K562 (cell line): ENCODE data around the gene DEDD2. TPM values are rescaled to one million over a fixed set of nuclear protein-coding genes. Genes with fewer than 3 reads are reported as not detected.

Source experiments
- ARHGAP35 ChIP-seq: fragments of 450-650 bp; IDR thresholded peaks from 2 replicates; pipeline ENCODE4 v1.6.1; 2018; ENCODE audit not compliant: partially characterized antibody
- ASH1L ChIP-seq: fragments of 450-650 bp; IDR thresholded peaks from 2 replicates; pipeline ENCODE4 v1.6.1; 2018; ENCODE audit warnings: borderline replicate concordance, mild to moderate bottlenecking, low read depth; ENCODE audit not compliant: partially characterized antibody
- BACH1 ChIP-seq: fragments of 200-800 bp; sonication (Bioruptor generic); IDR thresholded peaks from 2 replicates; pipeline ENCODE4 v1.6.1; 2016; ENCODE audit warnings: missing genetic modification characterization, missing compliant biosample characterization
- CAMTA2 ChIP-seq: fragments of 250-450 bp; sonication (Bioruptor Pico); conservative IDR thresholded peaks from 2 replicates; pipeline ENCODE4 v1.5.1; 2022
- CCAR2 ChIP-seq: fragments of 200-400 bp; formaldehyde crosslinking; IDR thresholded peaks from 2 replicates; pipeline ENCODE4 v1.6.1; 2017; ENCODE audit warnings: mild to moderate bottlenecking, low read depth, low read length
- CHD1 ChIP-seq: fragments of 200-600 bp; sonication (generic); IDR thresholded peaks from one replicate; pipeline ENCODE4 v1.6.1; 2012; ENCODE audit warnings: mild to moderate bottlenecking, moderate library complexity, low read length, inconsistent platforms
- ETV6 ChIP-seq, 3 experiments: fragments of 150-350 bp in 1 of 3; sonication (generic) in 1 of 3; formaldehyde crosslinking in 1 of 3; IDR thresholded peaks; 2 replicates each; pipeline versions ENCODE4 v1.6.1 to v1.8.0; 2014 to 2022; ENCODE audit warnings: borderline replicate concordance in 2 of 3, low read depth in 2 of 3, antibody characterized with exemption in 1 of 3, low read length in 1 of 3, mild to moderate bottlenecking in 1 of 3, missing genetic modification reagents in 1 of 3
- FOXJ3 ChIP-seq: sonication (generic); formaldehyde crosslinking; IDR thresholded peaks from 2 replicates; pipeline ENCODE4 v1.4.0; 2020; ENCODE audit warnings: mild to moderate bottlenecking, missing genetic modification reagents
- JUND ChIP-seq, 2 experiments: IDR thresholded peaks; 2 replicates in 1 of 2; 3 replicates in 1 of 2; pipeline ENCODE4 v1.6.1; 2011; ENCODE audit warnings: borderline replicate concordance in 2 of 2, low read depth in 2 of 2, low read length in 2 of 2, improper control_type of control experiment in 1 of 2, missing biosample characterization in 1 of 2, missing genetic modification characterization in 1 of 2, missing genetic modification reagents in 1 of 2
- KDM4B ChIP-seq, 2 experiments: fragments of 450-650 bp in 1 of 2; sonication (generic) in 1 of 2; IDR thresholded peaks; 2 replicates each; pipeline ENCODE4 v1.6.1; 2016 to 2017; ENCODE audit warnings: borderline replicate concordance in 2 of 2, antibody characterized with exemption in 1 of 2, low read depth in 1 of 2, mild to moderate bottlenecking in 1 of 2
- KLF16 ChIP-seq: IDR thresholded peaks from 2 replicates; pipeline ENCODE4 v1.6.1; 2016; ENCODE audit warnings: antibody characterized with exemption
- MAFK ChIP-seq: IDR thresholded peaks from 2 replicates; pipeline ENCODE4 v1.6.1; 2011; ENCODE audit warnings: low read length, improper control_type of control experiment
- NFE2 ChIP-seq: IDR thresholded peaks from 2 replicates; pipeline ENCODE4 v1.6.1; 2014; ENCODE audit warnings: antibody characterized with exemption, low read depth
- NR1H2 ChIP-seq: sonication (generic); formaldehyde crosslinking; IDR thresholded peaks from 2 replicates; pipeline ENCODE4 v1.4.0; 2020; ENCODE audit warnings: mild to moderate bottlenecking, missing genetic modification reagents
- PRMT5 ChIP-seq: sonication (generic); formaldehyde crosslinking; IDR thresholded peaks from 2 replicates; pipeline ENCODE4 v1.5.0; 2020; ENCODE audit warnings: missing genetic modification reagents
- PURB ChIP-seq: sonication (generic); formaldehyde crosslinking; IDR thresholded peaks from 2 replicates; pipeline ENCODE4 v1.9.0; 2021; ENCODE audit warnings: low read depth, mild to moderate bottlenecking, missing genetic modification reagents
- ZNF263 ChIP-seq: sonication (generic); formaldehyde crosslinking; IDR thresholded peaks from 2 replicates; pipeline ENCODE4 v1.8.0; 2022; ENCODE audit warnings: mild to moderate bottlenecking, missing genetic modification reagents, borderline replicate concordance
- ZNF586 ChIP-seq: fragments of 450-650 bp; formaldehyde crosslinking; conservative IDR thresholded peaks from 2 replicates; pipeline ENCODE4 v1.4.0; 2020; ENCODE audit warnings: mild to moderate bottlenecking, moderate library complexity
- polyA plus RNA-seq, 8 experiments: library from polyadenylated mRNA; depleted of rRNA in 4 of 8; stranded (reverse) in 5 of 8; unstranded in 3 of 8; fragments of >200 nt; fragmentation: Nextera tagmentation in 2 of 8; fragmentation: Illumina TruSeq in 1 of 8; extraction: Ambion mirVana in 2 of 8; extraction: Trizol in 1 of 8; gene quantifications; 2 replicates each; pipeline versions ENCODE4 v1.2.1 to v1.2.3, GENCODE V29; 2011 to 2014; ENCODE audit warnings: inconsistent platforms in 1 of 8, missing spikeins in 1 of 8
- total RNA-seq, 7 experiments: library from RNA; depleted of rRNA in 6 of 7; stranded (reverse); fragments of >200 nt in 6 of 7; fragmentation: Illumina TruSeq in 2 of 7; extraction: Trizol in 2 of 7; gene quantifications; 2 replicates each; pipeline versions ENCODE4 v1.2.1 to v1.2.3, GENCODE V29; 2011 to 2021; ENCODE audit warnings: low replicate concordance in 1 of 7
- TF ChIP-seq, protein P1 (sequence below): fragments of 450-650 bp; IDR thresholded peaks from 2 replicates; pipeline ENCODE4 v1.6.1; 2018; ENCODE audit warnings: mild to moderate bottlenecking, low read depth; ENCODE audit not compliant: partially characterized antibody
- TF ChIP-seq, protein P2 (sequence below): fragments of 450-650 bp; IDR thresholded peaks from 2 replicates; pipeline ENCODE4 v1.6.1; 2017; ENCODE audit warnings: antibody characterized with exemption, mild to moderate bottlenecking
- TF ChIP-seq, protein P3 (sequence below): sonication (generic); formaldehyde crosslinking; IDR thresholded peaks from 2 replicates; pipeline ENCODE4 v1.8.0; 2022; ENCODE audit warnings: mild to moderate bottlenecking, missing genetic modification reagents

Gene DEDD2
- total and polyA plus RNA-seq, 9 of the 15 experiments (the other 6 are each of a cell fraction or from before 2014, with no cell fraction given), result 4.3 to 43.0 (median 29.2) TPM

GRCh38 chr19:42216653-42217519 lies 591 bp downstream of the DEDD2 start (continued):
- TF ChIP-seq NFE2, result no peak
- TF ChIP-seq CHD1, result peak; percentile 56
- TF ChIP-seq CCAR2, result no peak
- TF ChIP-seq, protein P1, sequence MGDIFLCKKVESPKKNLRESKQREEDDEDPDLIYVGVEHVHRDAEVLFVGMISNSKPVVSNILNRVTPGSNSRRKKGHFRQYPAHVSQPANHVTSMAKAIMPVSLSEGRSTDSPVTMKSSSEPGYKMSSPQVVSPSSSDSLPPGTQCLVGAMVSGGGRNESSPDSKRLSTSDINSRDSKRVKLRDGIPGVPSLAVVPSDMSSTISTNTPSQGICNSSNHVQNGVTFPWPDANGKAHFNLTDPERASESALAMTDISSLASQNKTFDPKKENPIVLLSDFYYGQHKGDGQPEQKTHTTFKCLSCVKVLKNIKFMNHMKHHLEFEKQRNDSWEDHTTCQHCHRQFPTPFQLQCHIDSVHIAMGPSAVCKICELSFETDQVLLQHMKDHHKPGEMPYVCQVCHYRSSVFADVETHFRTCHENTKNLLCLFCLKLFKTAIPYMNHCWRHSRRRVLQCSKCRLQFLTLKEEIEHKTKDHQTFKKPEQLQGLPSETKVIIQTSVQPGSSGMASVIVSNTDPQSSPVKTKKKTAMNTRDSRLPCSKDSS, result no peak
- 0 out of 2 replicates have a peak, but pooled peaks have one; percentile 56 for TF ChIP-seq ZNF263
- no peak for TF ChIP-seq PURB (CRISPR knock-in tag)
- TF ChIP-seq, protein P2, sequence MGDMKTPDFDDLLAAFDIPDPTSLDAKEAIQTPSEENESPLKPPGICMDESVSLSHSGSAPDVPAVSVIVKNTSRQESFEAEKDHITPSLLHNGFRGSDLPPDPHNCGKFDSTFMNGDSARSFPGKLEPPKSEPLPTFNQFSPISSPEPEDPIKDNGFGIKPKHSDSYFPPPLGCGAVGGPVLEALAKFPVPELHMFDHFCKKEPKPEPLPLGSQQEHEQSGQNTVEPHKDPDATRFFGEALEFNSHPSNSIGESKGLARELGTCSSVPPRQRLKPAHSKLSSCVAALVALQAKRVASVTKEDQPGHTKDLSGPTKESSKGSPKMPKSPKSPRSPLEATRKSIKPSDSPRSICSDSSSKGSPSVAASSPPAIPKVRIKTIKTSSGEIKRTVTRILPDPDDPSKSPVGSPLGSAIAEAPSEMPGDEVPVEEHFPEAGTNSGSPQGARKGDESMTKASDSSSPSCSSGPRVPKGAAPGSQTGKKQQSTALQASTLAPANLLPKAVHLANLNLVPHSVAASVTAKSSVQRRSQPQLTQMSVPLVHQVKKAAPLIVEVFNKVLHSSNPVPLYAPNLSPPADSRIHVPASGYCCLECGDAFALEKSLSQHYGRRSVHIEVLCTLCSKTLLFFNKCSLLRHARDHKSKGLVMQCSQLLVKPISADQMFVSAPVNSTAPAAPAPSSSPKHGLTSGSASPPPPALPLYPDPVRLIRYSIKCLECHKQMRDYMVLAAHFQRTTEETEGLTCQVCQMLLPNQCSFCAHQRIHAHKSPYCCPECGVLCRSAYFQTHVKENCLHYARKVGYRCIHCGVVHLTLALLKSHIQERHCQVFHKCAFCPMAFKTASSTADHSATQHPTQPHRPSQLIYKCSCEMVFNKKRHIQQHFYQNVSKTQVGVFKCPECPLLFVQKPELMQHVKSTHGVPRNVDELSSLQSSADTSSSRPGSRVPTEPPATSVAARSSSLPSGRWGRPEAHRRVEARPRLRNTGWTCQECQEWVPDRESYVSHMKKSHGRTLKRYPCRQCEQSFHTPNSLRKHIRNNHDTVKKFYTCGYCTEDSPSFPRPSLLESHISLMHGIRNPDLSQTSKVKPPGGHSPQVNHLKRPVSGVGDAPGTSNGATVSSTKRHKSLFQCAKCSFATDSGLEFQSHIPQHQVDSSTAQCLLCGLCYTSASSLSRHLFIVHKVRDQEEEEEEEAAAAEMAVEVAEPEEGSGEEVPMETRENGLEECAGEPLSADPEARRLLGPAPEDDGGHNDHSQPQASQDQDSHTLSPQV, result no peak
- no peak for TF ChIP-seq CAMTA2 (CRISPR knock-in tag)
- no peak for TF ChIP-seq KDM4B (IDR thresholded peaks at IDR 0.05; ENCODE audit: borderline replicate concordance in 2 of 2, low read depth in 1 of 2)
- no peak for TF ChIP-seq MAFK
- no peak for TF ChIP-seq ETV6 (IDR thresholded peaks at IDR 0.05; ENCODE audit: borderline replicate concordance in 1 of 2, low read depth in 2 of 2, low read length in 1 of 2)
- no peak for TF ChIP-seq ETV6 (CRISPR knock-in tag; IDR thresholded peaks at IDR 0.05; ENCODE audit: borderline replicate concordance)
- no peak for TF ChIP-seq ASH1L
- no peak for TF ChIP-seq FOXJ3 (CRISPR knock-in tag)
- TF ChIP-seq, protein P3, sequence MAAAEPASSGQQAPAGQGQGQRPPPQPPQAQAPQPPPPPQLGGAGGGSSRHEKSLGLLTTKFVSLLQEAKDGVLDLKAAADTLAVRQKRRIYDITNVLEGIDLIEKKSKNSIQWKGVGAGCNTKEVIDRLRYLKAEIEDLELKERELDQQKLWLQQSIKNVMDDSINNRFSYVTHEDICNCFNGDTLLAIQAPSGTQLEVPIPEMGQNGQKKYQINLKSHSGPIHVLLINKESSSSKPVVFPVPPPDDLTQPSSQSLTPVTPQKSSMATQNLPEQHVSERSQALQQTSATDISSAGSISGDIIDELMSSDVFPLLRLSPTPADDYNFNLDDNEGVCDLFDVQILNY (CRISPR knock-in tag), result no peak
- no peak for TF ChIP-seq ZNF586 (CRISPR knock-in tag)
- no peak for TF ChIP-seq ARHGAP35
- no peak for TF ChIP-seq KLF16
- TF ChIP-seq JUND (IDR thresholded peaks at IDR 0.05; ENCODE audit: borderline replicate concordance, low read depth, low read length), result peak; percentile 38; the same call in 1 of the 2 replicates
- no peak for TF ChIP-seq JUND (tag; IDR thresholded peaks at IDR 0.05; ENCODE audit: borderline replicate concordance, low read depth, low read length)
- TF ChIP-seq PRMT5 (CRISPR knock-in tag), result no peak
- TF ChIP-seq NR1H2 (CRISPR knock-in tag), result no peak
- no peak for TF ChIP-seq BACH1 (tag)
